HepG2 (cell line): Measurements from ENCODE around the gene ERMARD. TPM values are rescaled to one million over a fixed set of nuclear protein-coding genes. Genes with fewer than 3 reads are reported as not detected.

Experiments
- AGO1 ChIP-seq: fragments of 200-400 bp; formaldehyde crosslinking; IDR thresholded peaks from 2 replicates; pipeline ENCODE4 v1.6.1; 2017; ENCODE audit warnings: mild to moderate bottlenecking, low read depth, low read length, moderate library complexity; ENCODE audit not compliant: poor library complexity, severe bottlenecking
- BRCA1 ChIP-seq: sonication (generic); formaldehyde crosslinking; IDR thresholded peaks from 2 replicates; pipeline ENCODE4 v1.4.0; 2020; ENCODE audit warnings: missing genetic modification reagents
- IKZF4 ChIP-seq: sonication (generic); formaldehyde crosslinking; IDR thresholded peaks from 2 replicates; pipeline ENCODE4 v1.5.1; 2020; ENCODE audit warnings: borderline replicate concordance, mild to moderate bottlenecking, low read depth, missing genetic modification reagents; ENCODE audit errors: not compliant biosample characterization
- KDM6A ChIP-seq: IDR thresholded peaks from 2 replicates; pipeline ENCODE4 v1.6.1; 2016; ENCODE audit warnings: low read depth
- LCORL ChIP-seq, 2 experiments: fragments of 450-650 bp in 1 of 2; sonication (generic) in 1 of 2; formaldehyde crosslinking in 1 of 2; IDR thresholded peaks; 2 replicates each; pipeline versions ENCODE4 v1.5.0 to v1.6.1; 2017 to 2020; ENCODE audit warnings: antibody characterized with exemption in 1 of 2, missing genetic modification reagents in 1 of 2
- NCOR1 ChIP-seq: fragments of 200-600 bp; sonication (generic); IDR thresholded peaks from 2 replicates; pipeline ENCODE4 v1.7.0; 2017; ENCODE audit warnings: antibody characterized with exemption, low read length, borderline replicate concordance
- NR2F2 ChIP-seq: IDR thresholded peaks from 2 replicates; pipeline ENCODE4 v1.6.1; 2012; ENCODE audit warnings: low read depth, inconsistent platforms, borderline replicate concordance
- ONECUT2 ChIP-seq: sonication (generic); formaldehyde crosslinking; IDR thresholded peaks from 2 replicates; pipeline ENCODE4 v1.4.0; 2020; ENCODE audit warnings: missing genetic modification reagents
- RAD21 ChIP-seq: fragments of 450-650 bp; formaldehyde crosslinking; IDR thresholded peaks from 2 replicates; pipeline ENCODE4 v1.5.0; 2020; ENCODE audit warnings: mild to moderate bottlenecking
- RFX5 ChIP-seq: IDR thresholded peaks from 2 replicates; pipeline ENCODE4 v1.6.1; 2011; ENCODE audit warnings: low read depth, low read length, improper control_type of control experiment
- SATB2 ChIP-seq: sonication (generic); formaldehyde crosslinking; IDR thresholded peaks from 2 replicates; pipeline ENCODE4 v1.5.0; 2020; ENCODE audit warnings: missing genetic modification reagents
- SIX1 ChIP-seq: sonication (generic); formaldehyde crosslinking; IDR thresholded peaks from 2 replicates; pipeline ENCODE4 v1.4.0; 2020; ENCODE audit warnings: missing genetic modification reagents, borderline replicate concordance
- SIX4 ChIP-seq: sonication (generic); formaldehyde crosslinking; IDR thresholded peaks from 2 replicates; pipeline ENCODE4 v1.4.0; 2020; ENCODE audit warnings: missing genetic modification reagents
- TBP ChIP-seq: sonication (generic); formaldehyde crosslinking; IDR thresholded peaks from 2 replicates; pipeline ENCODE4 v1.5.0; 2020; ENCODE audit warnings: missing genetic modification reagents
- ZNF589 ChIP-seq: sonication (generic); formaldehyde crosslinking; conservative IDR thresholded peaks from 2 replicates; pipeline ENCODE4 v1.8.0; 2022; ENCODE audit warnings: mild to moderate bottlenecking, moderate library complexity, missing genetic modification reagents
- ZNF792 ChIP-seq: IDR thresholded peaks from 2 replicates; pipeline ENCODE4 v1.6.1; 2016
- polyA plus RNA-seq, 8 experiments: library from polyadenylated mRNA; depleted of rRNA in 3 of 8; stranded (reverse) in 7 of 8; unstranded in 1 of 8; fragments of >200 nt; fragmentation: Illumina TruSeq in 4 of 8; extraction: Trizol in 4 of 8; gene quantifications; 2 replicates each; pipeline versions ENCODE4 v1.2.1 to v1.2.3, GENCODE V29; 2011 to 2016; ENCODE audit warnings: low read depth in 4 of 8, missing spikeins in 1 of 8, mixed read lengths in 1 of 8; ENCODE audit not compliant: insufficient read depth in 1 of 8
- total RNA-seq, 5 experiments: library from RNA; depleted of rRNA; stranded (reverse); fragments of >200 nt; fragmentation: Illumina TruSeq; extraction: Trizol; gene quantifications; 2 replicates each; pipeline ENCODE4 v1.2.3, GENCODE V29; 2016; ENCODE audit warnings: low read depth in 1 of 5
- TF ChIP-seq, protein P1 (sequence below): conservative IDR thresholded peaks from 2 replicates; pipeline ENCODE4 v1.6.1; 2018; ENCODE audit warnings: missing genetic modification reagents
- TF ChIP-seq, protein P2 (sequence below): sonication (generic); formaldehyde crosslinking; IDR thresholded peaks from 2 replicates; pipeline ENCODE4 v1.8.0; 2022; ENCODE audit warnings: mild to moderate bottlenecking, missing genetic modification reagents
- TF ChIP-seq, protein P3 (sequence below): sonication (generic); formaldehyde crosslinking; IDR thresholded peaks from 2 replicates; pipeline ENCODE4 v1.8.0; 2022; ENCODE audit warnings: missing genetic modification reagents, mild to moderate bottlenecking, moderate library complexity, borderline replicate concordance
- TF ChIP-seq, protein P4 (sequence below): sonication (generic); formaldehyde crosslinking; IDR thresholded peaks from 2 replicates; pipeline ENCODE4 v1.4.0; 2020; ENCODE audit warnings: missing genetic modification reagents
- TF ChIP-seq, protein P5 (sequence below): sonication (generic); formaldehyde crosslinking; IDR thresholded peaks from 2 replicates; pipeline ENCODE4 v1.4.0; 2020; ENCODE audit warnings: mild to moderate bottlenecking, missing genetic modification reagents

ERMARD gene
- total and polyA plus RNA-seq, 2 of the 13 experiments (the other 11 are each of a cell fraction or from before 2014, with no cell fraction given) = 8.8 to 10.7 TPM

DNA sequence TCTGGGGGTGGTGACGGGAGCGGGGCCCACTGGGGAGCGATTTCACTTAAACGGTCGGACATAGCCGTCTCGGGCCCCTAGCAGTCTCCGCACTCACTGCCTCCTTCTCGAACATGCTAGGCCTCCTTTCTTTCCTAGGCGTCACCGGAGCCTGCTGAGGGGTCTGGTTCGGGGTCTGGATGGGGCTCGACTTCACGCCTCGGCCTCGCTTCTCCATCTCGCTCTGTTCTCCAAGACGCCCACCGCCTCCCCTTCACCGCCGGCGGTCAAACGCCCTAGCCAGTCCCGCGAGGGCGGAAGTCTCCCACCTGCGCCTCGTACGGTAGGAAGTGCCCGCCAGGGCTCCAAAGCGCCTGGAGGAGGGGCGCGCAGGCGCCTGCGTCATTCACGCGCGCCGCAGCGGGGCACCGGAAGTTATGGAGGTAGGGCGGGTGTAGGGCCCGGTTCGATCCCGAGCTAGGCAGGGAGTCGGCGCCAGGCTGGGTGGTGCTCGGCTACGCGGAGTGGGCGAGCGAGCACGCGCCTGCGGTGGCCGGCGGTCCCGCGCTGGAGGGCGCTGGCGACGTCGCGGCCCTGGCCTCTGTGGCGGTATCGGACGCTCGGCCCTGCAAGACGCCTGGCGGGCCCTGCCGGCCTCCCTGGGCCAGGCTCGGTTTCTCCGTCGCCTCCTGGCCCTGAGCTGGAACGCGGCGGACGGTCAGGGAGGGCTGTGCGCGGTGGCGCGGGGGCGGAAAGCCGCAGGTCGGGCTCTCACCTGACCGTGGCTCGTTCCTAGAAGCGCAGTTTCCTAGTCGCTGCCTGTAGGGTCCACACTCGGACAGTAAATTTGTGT lies at the start of gene ERMARD, which contains the start of gene DYNLT2 (continued):
- TF ChIP-seq, protein P1, sequence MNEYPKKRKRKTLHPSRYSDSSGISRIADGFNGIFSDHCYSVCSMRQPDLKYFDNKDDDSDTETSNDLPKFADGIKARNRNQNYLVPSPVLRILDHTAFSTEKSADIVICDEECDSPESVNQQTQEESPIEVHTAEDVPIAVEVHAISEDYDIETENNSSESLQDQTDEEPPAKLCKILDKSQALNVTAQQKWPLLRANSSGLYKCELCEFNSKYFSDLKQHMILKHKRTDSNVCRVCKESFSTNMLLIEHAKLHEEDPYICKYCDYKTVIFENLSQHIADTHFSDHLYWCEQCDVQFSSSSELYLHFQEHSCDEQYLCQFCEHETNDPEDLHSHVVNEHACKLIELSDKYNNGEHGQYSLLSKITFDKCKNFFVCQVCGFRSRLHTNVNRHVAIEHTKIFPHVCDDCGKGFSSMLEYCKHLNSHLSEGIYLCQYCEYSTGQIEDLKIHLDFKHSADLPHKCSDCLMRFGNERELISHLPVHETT = peak; percentile 98
- TF ChIP-seq, protein P2, sequence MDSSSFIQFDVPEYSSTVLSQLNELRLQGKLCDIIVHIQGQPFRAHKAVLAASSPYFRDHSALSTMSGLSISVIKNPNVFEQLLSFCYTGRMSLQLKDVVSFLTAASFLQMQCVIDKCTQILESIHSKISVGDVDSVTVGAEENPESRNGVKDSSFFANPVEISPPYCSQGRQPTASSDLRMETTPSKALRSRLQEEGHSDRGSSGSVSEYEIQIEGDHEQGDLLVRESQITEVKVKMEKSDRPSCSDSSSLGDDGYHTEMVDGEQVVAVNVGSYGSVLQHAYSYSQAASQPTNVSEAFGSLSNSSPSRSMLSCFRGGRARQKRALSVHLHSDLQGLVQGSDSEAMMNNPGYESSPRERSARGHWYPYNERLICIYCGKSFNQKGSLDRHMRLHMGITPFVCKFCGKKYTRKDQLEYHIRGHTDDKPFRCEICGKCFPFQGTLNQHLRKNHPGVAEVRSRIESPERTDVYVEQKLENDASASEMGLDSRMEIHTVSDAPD = no peak; the same call in none of the 2 replicates
- TF ChIP-seq, protein P3, sequence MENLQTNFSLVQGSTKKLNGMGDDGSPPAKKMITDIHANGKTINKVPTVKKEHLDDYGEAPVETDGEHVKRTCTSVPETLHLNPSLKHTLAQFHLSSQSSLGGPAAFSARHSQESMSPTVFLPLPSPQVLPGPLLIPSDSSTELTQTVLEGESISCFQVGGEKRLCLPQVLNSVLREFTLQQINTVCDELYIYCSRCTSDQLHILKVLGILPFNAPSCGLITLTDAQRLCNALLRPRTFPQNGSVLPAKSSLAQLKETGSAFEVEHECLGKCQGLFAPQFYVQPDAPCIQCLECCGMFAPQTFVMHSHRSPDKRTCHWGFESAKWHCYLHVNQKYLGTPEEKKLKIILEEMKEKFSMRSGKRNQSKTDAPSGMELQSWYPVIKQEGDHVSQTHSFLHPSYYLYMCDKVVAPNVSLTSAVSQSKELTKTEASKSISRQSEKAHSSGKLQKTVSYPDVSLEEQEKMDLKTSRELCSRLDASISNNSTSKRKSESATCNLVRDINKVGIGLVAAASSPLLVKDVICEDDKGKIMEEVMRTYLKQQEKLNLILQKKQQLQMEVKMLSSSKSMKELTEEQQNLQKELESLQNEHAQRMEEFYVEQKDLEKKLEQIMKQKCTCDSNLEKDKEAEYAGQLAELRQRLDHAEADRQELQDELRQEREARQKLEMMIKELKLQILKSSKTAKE = peak; percentile 81
- TF ChIP-seq RAD21 (CRISPR knock-in tag) (peak; percentile 88), ZNF792 (peak; percentile 97), NR2F2 (peak; percentile 44; the same call in 1 of the 2 replicates), SIX1 (CRISPR knock-in tag) (no peak; the same call in 1 of the 2 replicates), LCORL (IDR thresholded peaks at IDR 0.05) (no peak), LCORL (CRISPR knock-in tag; IDR thresholded peaks at IDR 0.05) (peak; percentile 85), NCOR1 (peak; percentile 58; the same call in 1 of the 2 replicates), RFX5 (no peak; the same call in 1 of the 2 replicates), TBP (no peak), AGO1 (peak; percentile 50), SATB2 (peak; percentile 72), ONECUT2 (peak; percentile 72), KDM6A (CRISPR knock-in tag) (0 out of 2 replicates have a peak, but pooled peaks have one; percentile 29), SIX4 (CRISPR knock-in tag) (peak; percentile 68; the same call in 1 of the 2 replicates), ZNF589 (CRISPR knock-in tag) (no peak; the same call in 1 of the 2 replicates), BRCA1 (CRISPR knock-in tag) (peak; percentile 83), IKZF4 (CRISPR knock-in tag) (peak; percentile 74)
- TF ChIP-seq, protein P4, sequence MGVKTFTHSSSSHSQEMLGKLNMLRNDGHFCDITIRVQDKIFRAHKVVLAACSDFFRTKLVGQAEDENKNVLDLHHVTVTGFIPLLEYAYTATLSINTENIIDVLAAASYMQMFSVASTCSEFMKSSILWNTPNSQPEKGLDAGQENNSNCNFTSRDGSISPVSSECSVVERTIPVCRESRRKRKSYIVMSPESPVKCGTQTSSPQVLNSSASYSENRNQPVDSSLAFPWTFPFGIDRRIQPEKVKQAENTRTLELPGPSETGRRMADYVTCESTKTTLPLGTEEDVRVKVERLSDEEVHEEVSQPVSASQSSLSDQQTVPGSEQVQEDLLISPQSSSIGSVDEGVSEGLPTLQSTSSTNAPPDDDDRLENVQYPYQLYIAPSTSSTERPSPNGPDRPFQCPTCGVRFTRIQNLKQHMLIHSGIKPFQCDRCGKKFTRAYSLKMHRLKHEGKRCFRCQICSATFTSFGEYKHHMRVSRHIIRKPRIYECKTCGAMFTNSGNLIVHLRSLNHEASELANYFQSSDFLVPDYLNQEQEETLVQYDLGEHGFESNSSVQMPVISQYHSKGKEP = peak; percentile 95
- TF ChIP-seq, protein P5, sequence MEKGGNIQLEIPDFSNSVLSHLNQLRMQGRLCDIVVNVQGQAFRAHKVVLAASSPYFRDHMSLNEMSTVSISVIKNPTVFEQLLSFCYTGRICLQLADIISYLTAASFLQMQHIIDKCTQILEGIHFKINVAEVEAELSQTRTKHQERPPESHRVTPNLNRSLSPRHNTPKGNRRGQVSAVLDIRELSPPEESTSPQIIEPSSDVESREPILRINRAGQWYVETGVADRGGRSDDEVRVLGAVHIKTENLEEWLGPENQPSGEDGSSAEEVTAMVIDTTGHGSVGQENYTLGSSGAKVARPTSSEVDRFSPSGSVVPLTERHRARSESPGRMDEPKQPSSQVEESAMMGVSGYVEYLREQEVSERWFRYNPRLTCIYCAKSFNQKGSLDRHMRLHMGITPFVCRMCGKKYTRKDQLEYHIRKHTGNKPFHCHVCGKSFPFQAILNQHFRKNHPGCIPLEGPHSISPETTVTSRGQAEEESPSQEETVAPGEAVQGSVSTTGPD = no peak
